Glomerular visceral epithelial cell (primary cell): ENCODE measurements around the gene RALB.
"Not testable (repeated sequence)": the region's sequence is repeated elsewhere in the genome, so short reads cannot be mapped to it uniquely, and the experiment has no call there.

ENCODE experiments used
- DNase-seq: peaks from one replicate; pipeline ENCODE4 v3.0.0-alpha.2; 2016; ENCODE audit errors: extremely low spot score

The RALB gene

DNA sequence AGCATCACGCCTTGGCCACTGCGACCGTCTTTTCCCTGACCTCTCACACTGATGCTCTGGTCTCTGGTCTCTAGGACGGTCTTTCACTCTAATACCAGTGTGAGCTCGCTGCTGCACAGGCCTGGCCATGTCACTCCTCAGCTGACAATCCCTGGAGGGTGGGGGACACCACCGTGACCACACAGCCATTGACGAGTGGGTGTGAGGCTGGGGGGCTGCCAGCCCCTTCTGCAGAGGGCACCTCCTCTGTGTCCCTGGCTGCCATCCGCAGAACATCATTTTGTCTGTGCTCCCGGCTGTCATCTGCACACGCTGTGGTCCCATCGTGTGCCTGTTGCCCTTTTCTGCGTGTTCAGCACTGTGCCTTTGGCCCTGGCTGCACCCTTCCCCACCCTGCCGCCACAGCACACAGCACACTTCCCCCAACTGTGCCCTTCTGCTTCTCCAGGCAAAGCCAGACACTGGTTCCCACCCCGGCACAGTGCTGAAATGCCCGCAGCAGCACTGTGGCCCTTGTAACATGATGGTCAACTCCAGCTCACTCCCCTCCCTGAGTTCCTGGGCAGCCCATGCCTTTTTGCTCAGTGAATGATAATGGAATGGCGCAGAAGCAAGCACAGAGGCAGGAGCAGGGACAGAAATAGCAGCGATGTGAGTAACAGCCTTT lies 62.8 kb downstream of the RALB start:
- no peak for DNase-seq

GRCh38 chr2:120316071-120316470 lies 63.4 kb downstream of the RALB start:
- DNase-seq, result no peak

DNA sequence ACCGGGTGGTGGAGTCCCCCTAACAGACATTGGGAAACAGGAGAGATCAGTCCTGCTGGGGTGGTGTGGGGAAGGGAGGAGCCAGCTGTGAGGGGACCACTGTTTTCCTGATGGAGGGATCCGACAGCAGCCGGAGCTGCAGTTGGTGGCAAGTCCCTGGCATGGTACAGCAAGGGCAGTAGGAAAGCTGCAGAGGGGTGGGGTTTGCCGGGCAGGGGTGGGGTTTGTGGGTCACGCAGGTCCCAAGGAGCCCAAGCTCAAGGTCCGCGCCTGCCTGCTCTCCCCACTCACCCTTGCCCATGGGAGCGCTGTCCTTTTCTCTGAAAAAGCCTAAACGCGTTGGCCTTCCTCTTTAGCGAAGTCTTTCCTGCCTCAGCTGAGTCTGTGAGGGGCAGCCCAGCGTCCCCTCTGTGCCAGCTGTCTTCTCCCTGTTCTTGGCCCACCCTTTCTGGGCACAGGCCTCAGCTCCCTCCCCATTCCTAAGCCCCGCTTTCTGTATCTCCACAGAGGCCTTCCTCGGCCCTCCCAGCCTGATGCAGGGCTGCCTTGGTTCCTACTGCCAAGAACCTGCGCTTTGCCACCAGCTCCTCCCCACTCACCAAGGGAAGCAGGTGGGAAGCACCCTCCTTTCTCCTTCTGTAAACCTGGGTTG lies 64.0 kb downstream of the RALB start:
- DNase-seq, result no peak

GRCh38 chr2:120317180-120317533 lies 64.5 kb downstream of the RALB start:
- no peak for DNase-seq

DNA sequence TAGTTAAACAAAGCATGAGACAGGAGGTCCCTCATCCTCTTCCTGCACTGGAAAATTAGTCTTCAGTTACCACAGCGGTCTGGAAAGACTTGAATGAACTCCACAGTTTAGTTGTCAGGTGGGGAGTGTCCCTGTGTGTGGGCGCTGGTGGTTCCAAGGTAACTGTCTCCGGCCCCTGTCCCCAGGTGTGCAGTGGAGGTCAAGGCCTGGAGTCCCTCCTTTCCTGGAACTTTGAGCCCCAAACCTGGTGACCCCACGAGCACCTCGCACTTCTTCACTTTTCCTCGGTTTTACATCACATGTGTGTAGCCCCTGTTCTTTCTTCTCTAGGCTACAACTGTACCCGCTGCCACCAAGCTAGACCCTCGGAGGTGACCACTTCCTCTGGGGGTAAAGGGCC lies 65.3 kb downstream of the RALB start:
- no peak for DNase-seq

DNA sequence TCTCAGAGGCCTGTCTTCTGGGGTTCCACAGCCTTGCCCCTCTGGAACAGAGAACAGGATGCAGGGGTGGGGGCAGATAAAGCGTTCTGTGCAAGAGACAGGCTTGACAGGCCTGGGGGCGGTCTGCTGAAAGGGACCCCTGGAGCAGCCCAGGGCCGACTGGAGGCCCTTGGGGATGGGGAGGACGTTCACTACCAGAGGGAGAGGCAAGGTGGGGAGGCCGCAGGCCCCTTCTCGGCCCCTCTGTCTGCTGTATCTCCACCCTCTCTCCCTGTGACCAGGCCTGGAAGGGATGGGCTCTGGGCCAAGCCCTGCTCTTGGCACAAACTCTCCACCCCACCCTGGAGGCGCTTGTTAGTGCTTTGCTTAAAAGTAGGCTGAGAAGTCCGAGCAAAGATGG lies 66.0 kb downstream of the RALB start:
- DNase-seq, result no peak

GRCh38 chr2:120319123-120319522 lies 66.5 kb downstream of the RALB start:
- DNase-seq, result no peak

- DNase-seq, result no peak
These were observed 67.2 kb downstream of the RALB start for GRCh38 chr2:120319686-120320317.

DNA sequence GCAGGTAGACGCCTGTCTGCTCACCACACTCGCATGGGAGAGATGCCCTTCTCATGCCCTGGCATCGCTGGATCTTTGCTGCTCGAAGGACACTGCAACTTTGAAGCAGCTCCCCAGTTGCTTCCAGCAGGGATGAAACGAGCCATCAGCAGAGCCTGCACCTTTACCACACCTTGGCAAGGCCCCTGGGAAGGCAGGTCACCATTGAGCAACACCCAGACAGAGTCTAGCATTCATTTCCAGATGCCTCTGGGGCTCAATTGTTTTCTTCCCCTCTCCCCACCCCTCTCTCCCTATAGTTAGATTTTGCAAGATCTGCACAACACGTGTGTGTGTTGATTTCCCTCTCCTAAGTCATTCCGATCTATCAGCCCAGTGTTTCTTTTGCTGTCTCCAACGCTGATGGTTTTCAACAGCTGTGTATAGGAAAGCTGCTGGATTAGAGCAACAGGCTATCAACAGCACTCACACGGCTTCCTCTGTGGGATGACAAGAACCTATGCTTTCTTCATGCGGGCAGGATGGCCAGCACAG lies 67.7 kb downstream of the RALB start:
- DNase-seq, result no peak

GRCh38 chr2:120320887-120321556 lies 68.4 kb downstream of the RALB start:
- not testable (repeated sequence) for DNase-seq

- no peak for DNase-seq
These were observed 69.2 kb downstream of the RALB start for GRCh38 chr2:120321721-120322284.

DNA sequence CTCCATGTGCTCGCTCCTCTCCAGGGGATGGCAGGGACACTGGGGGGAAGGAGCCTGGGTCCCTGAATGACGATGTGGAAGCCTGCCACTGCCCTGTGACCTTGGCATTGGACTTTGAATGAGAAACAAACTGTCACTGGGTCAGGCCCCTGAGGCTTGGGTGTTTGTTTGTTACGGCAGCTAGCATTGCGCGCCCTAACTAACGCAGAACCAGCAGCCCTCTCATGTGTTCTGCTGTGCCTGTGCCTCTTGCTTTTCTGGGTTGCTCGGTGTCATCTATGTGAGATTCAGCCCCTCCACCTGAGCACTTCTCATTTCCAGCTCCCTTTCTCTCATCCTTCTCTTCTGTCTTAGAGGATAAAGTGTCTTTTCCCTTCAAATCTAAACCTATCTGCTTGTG lies 69.7 kb downstream of the RALB start:
- DNase-seq, result no peak

- DNase-seq, result no peak
These were observed 70.6 kb downstream of the RALB start for GRCh38 chr2:120323214-120323613.

- DNase-seq, result no peak
These were observed 71.3 kb downstream of the RALB start for GRCh38 chr2:120323807-120324399.

- DNase-seq, result no peak
These were observed 72.3 kb downstream of the RALB start for GRCh38 chr2:120324933-120325332.

DNA sequence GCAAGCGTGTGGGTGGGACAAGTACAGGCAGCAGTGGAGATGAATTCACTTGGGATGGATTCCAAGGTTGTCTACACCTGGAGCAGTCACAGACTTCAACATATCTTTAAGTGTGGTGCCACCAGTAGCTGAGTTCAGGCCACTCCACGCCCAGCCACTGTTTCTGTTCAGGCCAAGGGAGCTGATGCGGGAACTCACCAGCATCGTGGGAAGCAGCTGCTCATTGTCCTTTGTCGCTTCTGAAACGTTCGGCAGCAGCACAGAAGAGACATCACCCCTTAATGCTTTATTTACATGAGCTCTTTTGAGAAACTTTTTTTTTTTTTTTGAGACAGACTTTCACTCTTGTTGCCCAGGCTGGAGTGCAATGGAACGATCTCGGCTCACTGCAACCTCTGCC lies 73.4 kb downstream of the RALB start:
- DNase-seq, result no peak

GRCh38 chr2:120330946-120331822 lies 78.5 kb downstream of the RALB start:
- no peak for DNase-seq

- no peak for DNase-seq
These were observed 79.3 kb downstream of the RALB start for GRCh38 chr2:120331903-120332302.

GRCh38 chr2:120332384-120332783 lies 79.7 kb downstream of the RALB start:
- DNase-seq, result no peak

DNA sequence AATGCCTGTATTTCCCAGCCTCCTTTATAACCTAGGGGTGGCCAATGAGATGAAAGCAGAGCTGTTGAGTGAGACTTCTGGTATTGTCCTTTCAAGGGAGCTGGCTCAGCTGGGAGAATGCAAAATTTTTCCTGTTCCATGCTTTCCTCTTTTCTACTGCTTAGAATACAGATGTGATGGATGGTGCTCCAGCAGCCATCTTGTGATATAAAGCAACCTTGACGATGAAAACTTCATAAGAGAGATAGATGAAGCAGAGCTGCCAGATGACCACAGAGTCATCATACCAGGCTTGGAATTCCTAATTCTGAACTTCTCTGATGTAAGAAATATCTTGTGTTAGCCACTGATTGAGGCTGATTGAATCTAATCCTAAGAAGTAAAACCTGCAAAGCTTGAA lies 81.4 kb downstream of the RALB start:
- no peak for DNase-seq

GRCh38 chr2:120336749-120337148 lies 84.1 kb downstream of the RALB start:
- no peak for DNase-seq
